ENCODE results near the gene NHLRC4.

DNA sequence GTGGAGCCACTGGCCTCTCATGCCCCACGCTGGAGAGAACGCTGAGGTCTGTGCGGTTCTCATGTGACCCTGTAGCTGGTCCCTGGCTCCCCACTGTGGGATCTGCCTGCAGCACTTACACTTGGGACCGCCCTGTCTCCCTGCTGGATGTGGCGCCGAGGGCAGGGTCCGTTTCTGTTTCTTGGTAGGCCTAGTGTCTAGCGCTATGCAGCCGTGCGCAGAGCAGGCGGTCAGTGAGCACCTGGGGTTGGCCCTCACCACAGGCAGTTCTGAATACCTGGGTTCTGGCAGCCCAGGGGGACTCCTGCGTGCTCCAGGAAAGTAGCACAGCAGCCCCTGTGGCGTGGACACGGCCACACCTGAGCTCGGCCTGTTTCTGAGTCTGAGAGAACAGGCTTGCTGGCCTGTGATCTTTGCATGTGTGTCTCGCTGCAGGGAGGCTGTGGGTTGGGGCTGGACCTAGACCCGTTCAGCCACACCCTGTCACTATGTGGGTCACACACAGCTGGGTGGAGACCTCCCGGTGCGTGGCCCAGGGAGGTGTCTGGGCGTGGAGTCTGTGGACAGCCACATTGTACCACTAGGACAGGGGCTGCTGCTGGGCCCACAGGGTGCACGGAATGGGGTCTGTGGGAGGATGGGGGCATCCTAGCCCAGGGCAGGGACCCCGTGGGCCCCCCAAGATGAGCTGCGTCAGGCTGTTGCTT, 36.5 kb upstream of the NHLRC4 start:
- TF ChIP-seq, protein P1, sequence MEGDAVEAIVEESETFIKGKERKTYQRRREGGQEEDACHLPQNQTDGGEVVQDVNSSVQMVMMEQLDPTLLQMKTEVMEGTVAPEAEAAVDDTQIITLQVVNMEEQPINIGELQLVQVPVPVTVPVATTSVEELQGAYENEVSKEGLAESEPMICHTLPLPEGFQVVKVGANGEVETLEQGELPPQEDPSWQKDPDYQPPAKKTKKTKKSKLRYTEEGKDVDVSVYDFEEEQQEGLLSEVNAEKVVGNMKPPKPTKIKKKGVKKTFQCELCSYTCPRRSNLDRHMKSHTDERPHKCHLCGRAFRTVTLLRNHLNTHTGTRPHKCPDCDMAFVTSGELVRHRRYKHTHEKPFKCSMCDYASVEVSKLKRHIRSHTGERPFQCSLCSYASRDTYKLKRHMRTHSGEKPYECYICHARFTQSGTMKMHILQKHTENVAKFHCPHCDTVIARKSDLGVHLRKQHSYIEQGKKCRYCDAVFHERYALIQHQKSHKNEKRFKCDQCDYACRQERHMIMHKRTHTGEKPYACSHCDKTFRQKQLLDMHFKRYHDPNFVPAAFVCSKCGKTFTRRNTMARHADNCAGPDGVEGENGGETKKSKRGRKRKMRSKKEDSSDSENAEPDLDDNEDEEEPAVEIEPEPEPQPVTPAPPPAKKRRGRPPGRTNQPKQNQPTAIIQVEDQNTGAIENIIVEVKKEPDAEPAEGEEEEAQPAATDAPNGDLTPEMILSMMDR (IDR thresholded peaks at IDR 0.05): no peak
- TF ChIP-seq POLR2A (IDR thresholded peaks at IDR 0.05): no peak
